Liver (tissue), 9 donors: ENCODE results near the gene KIF17. TPM values are rescaled to one million over a fixed set of nuclear protein-coding genes. Genes with fewer than 3 reads are reported as not detected.

ENCODE experiments used
- DNase-seq: peaks from one replicate; pipeline ENCODE4 v3.0.0-alpha.2; 2017; ENCODE audit warnings: low spot score
- H3K27ac ChIP-seq, 2 donors: one replicate each; pipeline ENCODE4 v1.7.0; 2013; ENCODE audit warnings: inconsistent platforms in 2 of 2, low read length in 2 of 2, control low read depth in 1 of 2, low read depth in 1 of 2, mild to moderate bottlenecking in 1 of 2
- H3K27me3 ChIP-seq, 4 donors: one replicate each; pipeline versions ENCODE4 v1.6.1 to v1.7.0; 2013; ENCODE audit warnings: low read length in 3 of 4, inconsistent platforms in 1 of 4, mild to moderate bottlenecking in 1 of 4, moderate library complexity in 1 of 4; ENCODE audit not compliant: control insufficient read depth in 4 of 4, insufficient read depth in 4 of 4
- H3K36me3 ChIP-seq, 4 donors: one replicate each; pipeline versions ENCODE4 v1.6.1 to v1.7.0; 2013; ENCODE audit warnings: low read length in 3 of 4, mild to moderate bottlenecking in 3 of 4, low read depth in 1 of 4, moderate library complexity in 1 of 4; ENCODE audit not compliant: control insufficient read depth in 4 of 4, insufficient read depth in 3 of 4
- H3K4me1 ChIP-seq, 4 donors: one replicate each; pipeline versions ENCODE4 v1.6.1 to v1.7.0; 2013; ENCODE audit warnings: low read length in 3 of 4, mild to moderate bottlenecking in 3 of 4, moderate library complexity in 1 of 4; ENCODE audit not compliant: control insufficient read depth in 4 of 4, insufficient read depth in 4 of 4
- H3K4me3 ChIP-seq, 3 donors: one replicate each; pipeline versions ENCODE4 v1.6.1 to v1.7.0; 2013; ENCODE audit warnings: low read length in 3 of 3, control low read depth in 1 of 3, low read depth in 1 of 3, mild to moderate bottlenecking in 1 of 3
- H3K9ac ChIP-seq, 2 donors: one replicate each; pipeline ENCODE4 v1.7.0; 2013; ENCODE audit warnings: low read length in 2 of 2, mild to moderate bottlenecking in 2 of 2, moderate library complexity in 2 of 2, control low read depth in 1 of 2, low read depth in 1 of 2
- H3K9me3 ChIP-seq, 4 donors: one replicate each; pipeline versions ENCODE4 v1.6.1 to v1.7.0; 2013; ENCODE audit warnings: low read length in 3 of 4; ENCODE audit not compliant: control insufficient read depth in 4 of 4
- EGR1 ChIP-seq, 2 donors: IDR thresholded peaks; 2 replicates each; pipeline ENCODE4 v1.6.1; 2016 to 2018; ENCODE audit warnings: antibody characterized with exemption in 2 of 2, low read depth in 2 of 2
- GABPA ChIP-seq, 2 donors: IDR thresholded peaks in 1 of 2; conservative IDR thresholded peaks in 1 of 2; 2 replicates each; pipeline ENCODE4 v1.6.1; 2016; ENCODE audit warnings: antibody characterized with exemption in 2 of 2, mild to moderate bottlenecking in 1 of 2, moderate library complexity in 1 of 2
- HNF4G ChIP-seq: IDR thresholded peaks from 2 replicates; pipeline ENCODE4 v1.6.1; 2016; ENCODE audit warnings: antibody characterized with exemption
- JUND ChIP-seq, 2 donors: IDR thresholded peaks; 2 replicates each; pipeline ENCODE4 v1.6.1; 2016; ENCODE audit warnings: antibody characterized with exemption in 2 of 2
- NR2F2 ChIP-seq: IDR thresholded peaks from 2 replicates; pipeline ENCODE4 v1.6.1; 2016; ENCODE audit warnings: antibody characterized with exemption
- RAD21 ChIP-seq, 2 donors: IDR thresholded peaks; 2 replicates each; pipeline ENCODE4 v1.6.1; 2016; ENCODE audit warnings: antibody characterized with exemption in 2 of 2, mild to moderate bottlenecking in 2 of 2
- TAF1 ChIP-seq: conservative IDR thresholded peaks from 2 replicates; pipeline ENCODE4 v1.6.1; 2016; ENCODE audit warnings: antibody characterized with exemption, mild to moderate bottlenecking
- WGBS: extraction: QIAGEN DNeasy Blood & Tissue Kit; methylation state at CpG from one replicate; pipeline ENCODE4 v1.1.7; 2013; 5-methylcytosine and 5-hydroxymethylcytosine counted together
- polyA plus RNA-seq, 2 donors: library from polyadenylated mRNA; stranded (reverse) in 1 of 2; unstranded in 1 of 2; fragments of 200-250 nt in 1 of 2; fragments of >200 nt in 1 of 2; fragmentation: Nextera tagmentation in 1 of 2; extraction: Ambion mirVana in 1 of 2; gene quantifications; one replicate each; pipeline versions ENCODE4 v1.2.1 to v1.2.3, GENCODE V29; 2013 to 2015
- total RNA-seq, 2 donors: library from RNA; depleted of rRNA; stranded (reverse); fragments of >200 nt; gene quantifications; one replicate each; pipeline ENCODE4 v1.2.3, GENCODE V29; 2014
- TF ChIP-seq, protein P1 (sequence below): fragments of 150-350 bp; IDR thresholded peaks from 2 replicates; pipeline ENCODE4 v1.5.1; 2017; ENCODE audit warnings: improper control_type of control experiment, low read depth, low read length; ENCODE audit not compliant: missing input control
- TF ChIP-seq, protein P2 (sequence below): IDR thresholded peaks from 2 replicates; pipeline ENCODE4 v1.6.1; 2016; ENCODE audit warnings: antibody characterized with exemption, mild to moderate bottlenecking
- TF ChIP-seq, protein P3 (sequence below): IDR thresholded peaks from 2 replicates; pipeline ENCODE4 v1.6.1; 2016; ENCODE audit warnings: antibody characterized with exemption
- donor health status: healthy.
- donor health status: healthy.
- donor health status: healthy.
- donor health status: healthy.
- donor health status: healthy.

Gene KIF17
- total and polyA plus RNA-seq, 4 donors = 1.0 to 2.7 (median 2.0) TPM

DNA sequence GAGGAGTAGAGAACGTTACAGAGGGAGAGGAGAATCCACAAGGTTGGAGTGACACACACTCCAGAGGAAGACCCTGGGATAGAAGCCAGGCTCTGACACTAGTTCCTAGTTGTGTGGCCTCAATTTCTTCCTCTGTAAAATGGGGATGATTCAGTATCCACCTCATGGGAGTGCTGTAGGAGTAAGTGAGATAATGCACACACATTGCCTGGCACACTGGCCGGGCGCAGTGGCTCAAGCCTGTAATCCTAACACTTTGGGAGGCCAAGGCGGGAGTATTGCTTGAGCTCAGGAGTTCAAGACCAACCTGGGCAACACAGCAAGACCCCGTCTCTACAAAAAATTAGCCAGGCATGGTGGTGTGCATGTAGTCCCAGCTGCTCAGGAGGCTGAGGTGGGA lies 8.9 kb downstream of the KIF17 start:
- H3K36me3 ChIP-seq = no peaks in the 10 kb centered on the region
- WGBS = 85% methylated on average over 5 of the region's 5 CpGs
- no peak overlapping the region for H3K27ac ChIP-seq
- H3K4me1 ChIP-seq = no peaks in the 10 kb centered on the region
- no peak for DNase-seq
- no peaks in the 10 kb centered on the region for H3K27me3 ChIP-seq
- no peaks in the 10 kb centered on the region for H3K9me3 ChIP-seq
- H3K4me3 ChIP-seq = no peak overlapping the region
- no peak overlapping the region for H3K9ac ChIP-seq
- TF ChIP-seq GABPA (IDR thresholded peaks at IDR 0.05 in 1 of 2, conservative IDR thresholded peaks at IDR 0.05 in 1 of 2) (no peak), EGR1 (IDR thresholded peaks at IDR 0.05; ENCODE audit: low read depth in 2 of 2) (no peak), HNF4G (no peak), JUND (IDR thresholded peaks at IDR 0.05) (no peak), NR2F2 (no peak), RAD21 (IDR thresholded peaks at IDR 0.05) (no peak)
- TF ChIP-seq, protein P1, sequence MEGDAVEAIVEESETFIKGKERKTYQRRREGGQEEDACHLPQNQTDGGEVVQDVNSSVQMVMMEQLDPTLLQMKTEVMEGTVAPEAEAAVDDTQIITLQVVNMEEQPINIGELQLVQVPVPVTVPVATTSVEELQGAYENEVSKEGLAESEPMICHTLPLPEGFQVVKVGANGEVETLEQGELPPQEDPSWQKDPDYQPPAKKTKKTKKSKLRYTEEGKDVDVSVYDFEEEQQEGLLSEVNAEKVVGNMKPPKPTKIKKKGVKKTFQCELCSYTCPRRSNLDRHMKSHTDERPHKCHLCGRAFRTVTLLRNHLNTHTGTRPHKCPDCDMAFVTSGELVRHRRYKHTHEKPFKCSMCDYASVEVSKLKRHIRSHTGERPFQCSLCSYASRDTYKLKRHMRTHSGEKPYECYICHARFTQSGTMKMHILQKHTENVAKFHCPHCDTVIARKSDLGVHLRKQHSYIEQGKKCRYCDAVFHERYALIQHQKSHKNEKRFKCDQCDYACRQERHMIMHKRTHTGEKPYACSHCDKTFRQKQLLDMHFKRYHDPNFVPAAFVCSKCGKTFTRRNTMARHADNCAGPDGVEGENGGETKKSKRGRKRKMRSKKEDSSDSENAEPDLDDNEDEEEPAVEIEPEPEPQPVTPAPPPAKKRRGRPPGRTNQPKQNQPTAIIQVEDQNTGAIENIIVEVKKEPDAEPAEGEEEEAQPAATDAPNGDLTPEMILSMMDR = no peak
- TF ChIP-seq, protein P2, sequence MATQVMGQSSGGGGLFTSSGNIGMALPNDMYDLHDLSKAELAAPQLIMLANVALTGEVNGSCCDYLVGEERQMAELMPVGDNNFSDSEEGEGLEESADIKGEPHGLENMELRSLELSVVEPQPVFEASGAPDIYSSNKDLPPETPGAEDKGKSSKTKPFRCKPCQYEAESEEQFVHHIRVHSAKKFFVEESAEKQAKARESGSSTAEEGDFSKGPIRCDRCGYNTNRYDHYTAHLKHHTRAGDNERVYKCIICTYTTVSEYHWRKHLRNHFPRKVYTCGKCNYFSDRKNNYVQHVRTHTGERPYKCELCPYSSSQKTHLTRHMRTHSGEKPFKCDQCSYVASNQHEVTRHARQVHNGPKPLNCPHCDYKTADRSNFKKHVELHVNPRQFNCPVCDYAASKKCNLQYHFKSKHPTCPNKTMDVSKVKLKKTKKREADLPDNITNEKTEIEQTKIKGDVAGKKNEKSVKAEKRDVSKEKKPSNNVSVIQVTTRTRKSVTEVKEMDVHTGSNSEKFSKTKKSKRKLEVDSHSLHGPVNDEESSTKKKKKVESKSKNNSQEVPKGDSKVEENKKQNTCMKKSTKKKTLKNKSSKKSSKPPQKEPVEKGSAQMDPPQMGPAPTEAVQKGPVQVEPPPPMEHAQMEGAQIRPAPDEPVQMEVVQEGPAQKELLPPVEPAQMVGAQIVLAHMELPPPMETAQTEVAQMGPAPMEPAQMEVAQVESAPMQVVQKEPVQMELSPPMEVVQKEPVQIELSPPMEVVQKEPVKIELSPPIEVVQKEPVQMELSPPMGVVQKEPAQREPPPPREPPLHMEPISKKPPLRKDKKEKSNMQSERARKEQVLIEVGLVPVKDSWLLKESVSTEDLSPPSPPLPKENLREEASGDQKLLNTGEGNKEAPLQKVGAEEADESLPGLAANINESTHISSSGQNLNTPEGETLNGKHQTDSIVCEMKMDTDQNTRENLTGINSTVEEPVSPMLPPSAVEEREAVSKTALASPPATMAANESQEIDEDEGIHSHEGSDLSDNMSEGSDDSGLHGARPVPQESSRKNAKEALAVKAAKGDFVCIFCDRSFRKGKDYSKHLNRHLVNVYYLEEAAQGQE = no peak

DNA sequence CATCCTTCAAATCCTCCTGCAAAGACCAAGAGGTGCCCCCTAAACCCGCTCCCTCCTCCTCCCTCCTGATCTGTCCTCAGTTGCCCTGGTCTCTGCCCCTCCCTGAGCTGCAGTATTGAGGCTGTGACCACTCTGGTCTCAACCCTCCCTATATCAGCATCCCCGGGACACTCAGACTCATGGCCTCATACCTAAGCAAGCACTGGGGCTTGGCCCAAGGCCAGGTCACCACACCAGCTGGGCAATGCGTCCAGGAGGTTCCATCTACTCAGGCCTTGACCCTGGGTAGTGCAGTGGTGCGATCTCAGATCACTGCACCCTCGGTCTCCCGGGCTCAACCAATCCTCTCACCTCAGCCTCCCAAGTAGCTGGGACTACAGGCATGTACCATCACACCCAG lies 9.8 kb downstream of the KIF17 start:
- Histone ChIP-seq H3K36me3 (no peaks in the 10 kb centered on the region), H3K9me3 (no peaks in the 10 kb centered on the region), H3K9ac (no peak overlapping the region), H3K4me3 (no peak overlapping the region), H3K27me3 (no peaks in the 10 kb centered on the region), H3K4me1 (no peaks in the 10 kb centered on the region), H3K27ac (no peak overlapping the region)
- TF ChIP-seq HNF4G (no peak), NR2F2 (no peak), GABPA (IDR thresholded peaks at IDR 0.05 in 1 of 2, conservative IDR thresholded peaks at IDR 0.05 in 1 of 2) (no peak), TAF1 (no peak)
- TF ChIP-seq, protein P3, sequence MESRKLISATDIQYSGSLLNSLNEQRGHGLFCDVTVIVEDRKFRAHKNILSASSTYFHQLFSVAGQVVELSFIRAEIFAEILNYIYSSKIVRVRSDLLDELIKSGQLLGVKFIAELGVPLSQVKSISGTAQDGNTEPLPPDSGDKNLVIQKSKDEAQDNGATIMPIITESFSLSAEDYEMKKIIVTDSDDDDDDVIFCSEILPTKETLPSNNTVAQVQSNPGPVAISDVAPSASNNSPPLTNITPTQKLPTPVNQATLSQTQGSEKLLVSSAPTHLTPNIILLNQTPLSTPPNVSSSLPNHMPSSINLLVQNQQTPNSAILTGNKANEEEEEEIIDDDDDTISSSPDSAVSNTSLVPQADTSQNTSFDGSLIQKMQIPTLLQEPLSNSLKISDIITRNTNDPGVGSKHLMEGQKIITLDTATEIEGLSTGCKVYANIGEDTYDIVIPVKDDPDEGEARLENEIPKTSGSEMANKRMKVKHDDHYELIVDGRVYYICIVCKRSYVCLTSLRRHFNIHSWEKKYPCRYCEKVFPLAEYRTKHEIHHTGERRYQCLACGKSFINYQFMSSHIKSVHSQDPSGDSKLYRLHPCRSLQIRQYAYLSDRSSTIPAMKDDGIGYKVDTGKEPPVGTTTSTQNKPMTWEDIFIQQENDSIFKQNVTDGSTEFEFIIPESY = no peak
- TF ChIP-seq, protein P2 = no peak
- no peak for DNase-seq
- 83% methylated on average over 6 of the region's 6 CpGs for WGBS
